GM18861 (cell line): ENCODE results near the gene CLN3.
"Not testable (repeated sequence)": the region's sequence is repeated elsewhere in the genome, so short reads cannot be mapped to it uniquely, and the experiment has no call there.

Source experiments
- ATAC-seq: cut with Tn5 transposase; IDR thresholded peaks from one replicate; pipeline ENCODE4 v1.9.1; 2021; ENCODE audit not compliant: unreplicated experiment

CLN3 gene

DNA sequence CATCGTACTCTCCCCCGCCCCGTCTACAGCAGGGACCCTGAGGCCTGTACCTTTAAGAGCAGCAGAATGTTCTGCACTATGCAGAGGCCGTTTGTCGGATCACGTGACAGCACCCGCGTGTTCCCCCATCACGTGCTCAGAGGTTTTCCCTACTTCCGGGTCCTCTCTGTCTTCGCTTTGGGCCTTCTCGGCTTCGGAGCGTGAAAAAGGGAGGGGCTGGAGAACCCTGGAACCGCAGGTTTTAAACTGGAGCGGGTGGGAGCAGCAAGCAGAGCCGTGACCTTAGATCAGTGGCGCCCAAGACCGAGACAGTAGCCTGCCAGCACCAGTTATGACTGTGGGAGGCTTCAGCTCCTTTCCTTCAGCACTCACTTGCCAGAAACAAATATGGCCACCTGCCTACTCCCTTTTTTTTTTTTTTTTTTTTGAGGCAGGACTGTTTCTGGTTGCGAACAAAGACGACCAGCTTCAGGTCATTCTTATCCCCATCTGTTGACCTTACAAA lies at the start of gene CLN3:
TSS of gene CLN3 (minus strand) at position 105 of the 505 bp plus-strand sequence. CDS start 315 bp downstream, outside the sequence.
- peak; percentile 39 for ATAC-seq

DNA sequence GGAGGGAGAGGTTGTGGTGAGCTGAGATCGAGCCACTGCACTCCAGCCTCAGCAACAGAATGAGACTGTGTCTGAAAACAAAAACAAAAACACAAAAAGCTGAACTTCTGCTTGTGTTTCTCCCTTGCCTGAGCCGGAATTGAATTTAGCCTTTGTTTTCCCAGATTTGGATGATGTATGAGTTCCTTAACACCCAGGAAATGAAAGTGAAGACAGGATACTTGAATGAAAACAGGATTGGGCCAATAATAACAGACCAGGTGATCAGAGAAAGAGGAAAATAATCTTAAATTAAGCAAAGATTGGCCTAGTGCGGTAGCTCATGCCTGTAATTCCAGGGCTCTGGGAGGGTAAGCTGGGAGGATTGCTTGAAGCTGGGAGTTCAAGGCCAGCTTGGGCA lies 48.5 kb upstream of the CLN3 start:
- ATAC-seq = no peak

DNA sequence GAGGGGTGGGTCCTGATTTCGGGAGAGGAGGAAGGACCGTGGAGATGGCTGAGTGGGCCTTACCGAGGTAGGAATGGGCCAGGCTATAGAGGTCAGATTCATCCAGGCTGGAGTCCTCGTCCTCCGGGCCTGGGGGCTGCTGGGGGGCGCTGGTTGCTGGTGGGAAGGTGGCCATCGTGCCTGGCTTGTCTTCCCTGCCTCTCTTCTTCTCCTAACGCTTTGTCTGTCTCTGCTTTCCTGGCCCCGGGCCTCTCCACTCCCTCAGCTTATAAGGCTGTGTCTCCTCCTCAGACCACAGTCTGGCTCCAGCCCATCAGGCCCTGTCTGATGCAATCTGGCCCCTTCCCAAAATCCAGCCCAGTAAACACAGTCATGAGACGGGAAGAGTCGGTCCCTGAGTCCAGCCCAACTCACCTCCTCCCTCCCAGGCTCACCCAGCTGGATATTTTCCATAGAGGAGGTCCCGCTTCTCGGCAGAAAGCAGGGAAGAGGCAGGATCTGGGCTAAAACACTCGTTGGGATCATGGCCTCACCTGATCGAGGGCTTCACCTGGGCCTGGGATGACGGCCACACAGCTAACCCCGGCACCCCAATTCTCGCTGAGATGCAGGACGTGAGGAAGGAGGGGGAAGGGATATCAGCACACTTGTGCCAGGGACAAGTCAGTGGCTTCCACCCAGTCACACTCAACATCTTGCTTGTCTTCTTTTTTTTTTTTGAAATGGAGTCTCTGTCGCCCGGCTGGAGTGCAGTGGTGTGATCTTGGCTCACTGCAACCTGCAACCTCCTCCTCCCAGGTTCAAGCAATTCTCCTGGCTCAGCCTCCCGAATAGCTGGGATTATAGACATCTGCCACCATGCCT lies 47.1 kb upstream of the CLN3 start, which contains the start of gene NUPR1:
TSS of gene NUPR1 (minus strand) at position 242 of the 864 bp plus-strand sequence. CDS start at position 175, 67 bp downstream.
- ATAC-seq = no peak

DNA sequence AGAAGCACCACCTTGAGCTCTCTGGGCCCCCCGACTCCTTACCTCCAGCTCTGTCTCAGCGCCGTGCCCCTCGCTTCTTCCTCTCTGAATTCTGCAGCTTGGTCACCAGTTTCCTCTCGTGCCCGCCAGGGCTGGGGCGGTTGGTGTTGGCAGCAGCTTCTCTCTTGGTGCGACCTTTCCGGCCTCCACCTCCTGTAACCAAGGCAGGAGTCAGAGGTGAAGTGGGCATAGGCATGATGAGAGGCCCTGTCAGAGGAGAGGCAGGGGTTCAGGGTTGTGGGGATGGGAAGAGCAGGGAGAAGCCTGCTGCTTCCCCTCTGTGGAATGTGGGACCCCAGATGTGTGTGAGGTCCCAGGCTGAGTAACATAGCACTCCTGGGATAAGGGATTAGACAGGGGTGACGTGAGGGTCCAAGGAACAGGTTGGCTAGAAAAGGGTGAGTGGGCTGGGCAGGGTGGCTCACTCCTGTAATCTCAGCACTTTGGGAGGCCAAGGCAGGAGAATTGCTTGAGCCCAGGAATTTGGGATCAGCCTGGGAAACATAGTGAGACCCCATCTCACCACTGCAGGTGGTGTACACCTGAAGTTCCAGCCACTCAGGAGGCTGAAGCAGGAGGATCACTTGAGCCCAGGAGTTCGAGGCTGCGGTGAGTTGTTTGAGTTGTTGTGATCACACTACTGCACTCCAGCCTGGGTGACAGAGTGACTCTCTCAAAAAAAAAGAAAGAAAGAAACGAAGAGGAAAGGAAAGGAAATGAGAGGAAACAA lies 46.3 kb upstream of the CLN3 start:
- ATAC-seq = no peak

DNA sequence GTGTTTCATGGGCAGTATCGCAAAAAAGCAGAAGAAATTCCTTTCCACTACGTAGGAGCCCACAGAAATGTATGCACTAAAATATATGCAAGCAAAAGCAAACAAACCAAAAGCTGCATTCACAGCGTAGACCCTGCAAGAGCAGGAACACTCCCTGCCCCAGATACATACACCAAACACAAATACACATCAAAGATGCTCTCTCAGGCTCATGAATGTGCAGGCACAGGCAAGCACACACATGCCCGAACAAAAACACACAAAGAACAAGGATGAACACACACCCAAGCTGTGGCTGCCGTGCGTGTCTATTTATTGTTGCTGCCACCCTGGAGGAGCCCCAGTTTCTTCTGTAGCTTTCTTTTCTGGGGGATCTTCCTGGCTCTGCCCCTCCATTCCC lies 45.2 kb upstream of the CLN3 start:
- ATAC-seq = no peak

DNA sequence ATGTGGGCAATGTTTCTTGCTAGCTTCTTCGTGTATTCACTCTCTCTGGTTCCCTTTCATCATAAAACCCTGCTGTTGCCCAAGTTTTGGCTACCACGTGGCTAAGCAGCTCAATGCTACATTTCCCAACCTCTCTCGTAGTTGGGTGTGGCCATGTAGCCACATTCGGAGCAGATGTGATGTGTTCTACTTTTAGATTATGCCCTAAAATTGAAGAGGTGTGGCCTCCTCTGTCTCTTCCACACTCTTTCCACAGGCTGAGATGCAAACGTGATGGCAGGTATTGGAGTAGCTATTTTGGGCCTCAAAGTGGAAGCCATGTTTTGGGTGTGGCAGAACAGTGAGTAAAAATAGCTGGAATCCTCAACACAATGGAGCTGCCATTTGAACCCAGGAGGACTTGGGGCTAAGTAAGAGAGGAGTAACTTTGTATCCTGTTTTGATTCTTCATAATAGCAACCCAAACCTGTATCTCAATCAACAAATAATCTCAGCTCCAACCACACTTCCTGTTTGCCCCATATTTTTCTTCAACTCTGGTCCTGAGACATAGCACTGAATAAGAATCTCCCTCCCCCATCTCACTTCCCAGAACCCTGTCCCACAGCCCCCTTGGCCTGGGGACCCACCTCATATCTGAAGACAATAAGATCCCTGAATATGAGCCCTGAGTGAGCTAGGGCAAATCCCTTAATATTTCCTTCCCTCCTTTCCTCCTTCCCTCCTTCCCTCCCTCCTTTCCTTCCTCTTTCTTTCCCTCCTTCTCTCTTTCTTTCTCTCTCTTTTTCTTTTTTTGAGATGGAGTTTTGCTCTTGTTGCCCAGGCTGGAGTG lies 42.9 kb upstream of the CLN3 start:
- ATAC-seq = no peak

DNA sequence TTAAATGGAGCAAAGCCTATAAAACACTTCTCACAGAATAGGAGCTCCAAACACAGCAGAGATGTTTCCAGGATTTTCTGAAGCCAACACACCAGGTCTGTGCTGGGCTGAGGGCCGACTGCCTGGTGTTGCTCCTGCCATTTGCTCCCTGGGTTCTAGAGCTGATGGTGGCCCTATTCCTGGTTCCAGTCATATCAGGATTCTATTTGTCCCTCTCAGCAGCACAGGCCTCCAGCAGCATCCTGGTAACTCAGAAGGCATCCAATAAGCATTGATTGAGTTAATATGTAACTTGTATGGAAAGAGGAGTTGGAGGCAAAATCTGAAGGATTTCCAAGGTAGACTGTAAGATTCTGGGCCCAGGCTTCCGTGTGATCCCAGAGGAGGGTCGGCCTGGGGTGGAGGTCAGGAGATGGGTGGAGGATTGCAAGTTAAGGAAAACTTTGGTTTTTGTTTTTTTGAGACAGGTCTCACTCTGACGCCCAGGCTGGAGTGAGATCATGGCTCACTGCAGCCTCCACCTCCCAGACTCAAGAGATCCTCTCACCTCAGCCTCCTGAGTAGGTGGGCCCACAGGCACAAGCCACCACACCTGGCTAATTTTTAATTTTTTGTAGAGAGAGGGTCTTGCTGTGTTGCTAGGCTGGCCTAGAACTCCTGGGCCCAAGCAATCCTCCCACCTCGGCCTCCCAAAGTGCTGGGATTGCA lies 41.2 kb upstream of the CLN3 start:
- no peak for ATAC-seq

DNA sequence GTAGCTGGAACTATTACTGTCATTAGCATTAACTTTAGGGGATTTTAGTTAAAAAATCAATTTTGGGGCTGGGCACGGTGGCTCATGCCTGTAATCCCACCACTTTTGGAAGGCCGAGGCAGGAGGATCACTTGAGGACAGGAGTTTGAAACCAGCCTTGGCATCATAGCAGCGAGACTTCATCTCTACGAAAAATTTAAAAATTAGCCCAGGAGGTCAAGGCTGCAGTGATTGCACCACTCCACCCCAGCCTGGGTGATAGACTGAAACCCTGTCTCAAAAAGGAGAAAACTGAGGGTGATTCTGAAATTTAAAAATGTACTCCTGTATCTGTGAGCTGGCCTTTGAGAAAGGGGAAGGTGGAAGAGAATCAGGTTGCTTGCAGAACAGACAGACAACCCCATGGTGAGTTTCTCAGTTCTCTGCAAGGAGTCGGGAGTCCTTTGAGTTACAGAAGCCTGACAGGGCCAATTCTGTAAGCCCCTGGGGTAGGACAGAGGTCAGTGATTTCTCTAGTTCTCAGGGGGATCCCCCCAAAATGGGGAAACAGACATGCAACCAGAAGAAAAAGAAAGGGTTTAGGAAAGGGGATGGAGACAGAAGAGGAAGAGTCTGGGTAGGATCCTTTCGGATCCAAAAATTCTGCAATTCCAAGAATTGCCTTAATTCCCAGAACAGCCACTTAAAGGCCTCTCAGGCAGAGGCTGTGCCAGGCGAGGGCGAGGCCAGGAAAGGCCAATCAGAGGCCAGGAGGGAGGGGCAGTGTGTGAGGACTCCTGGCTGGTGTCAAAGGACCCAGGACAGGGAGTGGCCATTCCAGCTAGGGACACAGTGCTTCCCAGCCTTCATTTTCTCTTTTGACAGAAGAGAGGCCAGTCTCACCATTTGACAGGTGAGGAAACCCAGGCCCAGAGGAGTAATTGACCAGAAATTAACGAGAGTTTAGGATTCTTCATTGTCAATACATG lies 40.2 kb upstream of the CLN3 start:
- no peak for ATAC-seq

DNA sequence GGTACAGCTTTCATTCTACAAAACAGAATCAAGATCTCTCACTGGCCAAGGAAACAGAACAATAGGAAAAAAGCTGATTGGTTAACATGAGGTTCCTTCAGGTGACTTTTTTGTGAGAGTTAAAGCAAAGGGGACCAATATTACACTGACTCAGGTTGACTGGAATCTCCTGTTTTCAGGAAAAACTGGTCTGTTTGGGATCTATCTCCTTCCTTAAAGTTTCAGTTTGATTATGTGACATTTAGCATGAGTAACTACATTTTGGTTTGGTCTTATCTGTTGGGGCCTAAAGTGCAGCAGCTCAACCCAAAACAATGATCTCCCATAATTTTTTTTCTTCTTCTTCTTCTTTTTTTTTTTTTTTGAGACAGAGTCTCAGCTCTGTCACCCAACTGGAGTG lies 37.2 kb upstream of the CLN3 start:
- ATAC-seq = no peak

DNA sequence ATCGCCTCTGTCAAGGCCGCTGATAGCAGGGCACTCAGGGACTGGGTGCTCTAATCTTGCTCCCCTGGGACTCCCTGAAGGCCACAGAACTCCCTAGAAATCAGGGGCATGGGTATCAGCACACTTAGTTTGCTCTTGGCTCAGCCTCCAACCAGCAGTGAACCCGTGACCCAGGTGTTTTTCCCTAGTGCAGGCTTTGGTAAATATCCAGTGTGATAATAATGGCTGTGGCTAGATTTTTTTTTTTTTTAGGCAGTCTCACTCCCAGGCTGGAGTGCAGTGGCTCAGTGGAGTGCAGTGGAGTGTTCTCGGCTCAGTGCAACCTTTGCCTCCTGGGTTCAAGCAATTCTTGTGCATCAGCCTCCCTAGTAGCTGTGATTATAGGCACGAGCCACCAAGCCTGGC lies 36.6 kb upstream of the CLN3 start:
- ATAC-seq = no peak

DNA sequence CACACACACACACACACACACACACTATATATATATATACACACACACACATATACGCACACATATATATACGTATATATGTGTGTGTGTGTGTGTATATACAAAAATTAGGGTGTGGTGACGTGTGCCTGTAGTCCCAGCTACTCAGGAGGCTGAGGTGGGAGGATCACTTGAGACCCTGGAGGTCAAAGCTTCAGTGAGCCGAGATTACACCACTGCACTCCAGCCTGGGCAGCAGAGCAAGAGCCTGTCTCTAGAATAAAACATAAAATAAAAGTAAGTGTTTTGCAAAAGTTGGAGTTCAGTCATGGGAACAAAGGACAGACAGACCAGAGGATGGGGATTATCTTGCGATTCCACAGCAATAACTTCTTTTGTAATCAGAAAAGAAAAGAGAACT lies 36.1 kb upstream of the CLN3 start:
- no peak for ATAC-seq

DNA sequence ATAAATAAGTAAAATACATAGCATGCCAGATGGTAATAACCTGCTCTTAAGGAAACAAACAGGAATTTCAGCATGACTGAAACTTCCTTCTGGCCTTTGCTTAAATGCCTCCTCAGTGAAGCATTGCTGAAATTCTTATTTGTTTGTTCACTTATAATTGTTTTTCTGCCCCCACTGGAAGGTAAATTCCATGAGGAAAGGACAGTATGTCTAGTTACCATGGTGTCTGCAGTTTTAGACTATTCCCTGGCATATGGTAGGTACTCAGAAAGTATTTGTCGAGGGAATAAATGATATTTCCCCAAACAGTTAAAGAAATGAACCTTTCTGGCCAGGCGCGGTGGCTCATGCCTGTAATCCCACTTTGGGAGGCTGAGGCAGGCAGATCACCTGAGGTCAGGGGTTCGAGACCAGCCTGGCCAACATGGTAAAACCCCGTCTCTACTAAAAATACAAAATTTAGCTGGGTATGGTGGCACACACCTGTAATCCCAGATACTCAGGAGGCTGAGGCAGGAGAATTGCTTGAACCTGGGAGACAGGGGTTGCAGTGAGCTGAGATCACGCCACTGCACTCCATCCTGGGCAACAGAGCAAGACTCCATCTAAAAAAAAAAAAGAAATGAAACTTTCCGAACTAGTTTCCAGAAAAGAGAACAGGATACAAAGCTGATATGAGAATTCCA lies 35.4 kb upstream of the CLN3 start:
- not testable (repeated sequence) for ATAC-seq

DNA sequence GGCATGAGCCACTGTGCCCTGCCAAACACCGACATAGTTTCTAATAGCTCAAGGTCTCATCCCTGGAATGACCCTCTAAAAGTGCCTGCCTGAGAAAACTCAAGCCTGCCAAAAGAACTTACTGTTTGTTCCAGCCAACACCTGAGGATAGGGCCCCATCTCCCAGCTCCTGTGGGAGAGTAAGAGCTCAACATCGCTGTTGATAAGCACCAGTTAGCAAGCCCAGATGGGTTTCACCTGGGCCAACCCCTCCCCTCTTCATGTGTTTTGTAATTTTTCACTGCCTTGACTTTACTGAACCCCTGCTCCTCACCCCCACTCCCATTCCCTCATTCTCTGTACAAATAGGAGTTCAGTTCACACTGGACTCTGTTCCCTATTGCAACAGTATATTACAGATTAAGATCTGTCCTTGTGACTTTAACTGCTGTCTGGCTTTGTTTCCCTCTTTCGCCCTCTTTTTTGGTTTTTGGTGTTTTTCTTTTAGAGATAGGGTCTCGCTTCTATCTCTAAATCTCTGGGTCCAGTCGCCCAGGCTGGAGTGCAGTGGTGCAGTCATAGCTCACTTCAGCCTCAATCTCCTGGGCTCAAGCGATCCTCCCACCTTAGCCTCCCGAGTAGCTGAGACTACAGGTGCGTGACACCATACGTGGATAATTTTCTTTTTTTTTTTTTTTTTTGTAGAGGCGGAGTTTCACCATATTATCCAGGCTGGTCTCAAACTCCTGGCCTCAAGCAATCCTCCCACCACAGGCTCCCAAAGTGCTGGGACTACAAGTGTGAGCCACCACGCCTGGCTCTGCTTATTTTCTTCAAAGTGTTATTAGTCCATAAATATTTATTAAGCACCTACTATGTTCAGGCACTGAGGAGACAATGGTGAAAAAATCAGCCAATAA lies 34.6 kb upstream of the CLN3 start:
- ATAC-seq = no peak

DNA sequence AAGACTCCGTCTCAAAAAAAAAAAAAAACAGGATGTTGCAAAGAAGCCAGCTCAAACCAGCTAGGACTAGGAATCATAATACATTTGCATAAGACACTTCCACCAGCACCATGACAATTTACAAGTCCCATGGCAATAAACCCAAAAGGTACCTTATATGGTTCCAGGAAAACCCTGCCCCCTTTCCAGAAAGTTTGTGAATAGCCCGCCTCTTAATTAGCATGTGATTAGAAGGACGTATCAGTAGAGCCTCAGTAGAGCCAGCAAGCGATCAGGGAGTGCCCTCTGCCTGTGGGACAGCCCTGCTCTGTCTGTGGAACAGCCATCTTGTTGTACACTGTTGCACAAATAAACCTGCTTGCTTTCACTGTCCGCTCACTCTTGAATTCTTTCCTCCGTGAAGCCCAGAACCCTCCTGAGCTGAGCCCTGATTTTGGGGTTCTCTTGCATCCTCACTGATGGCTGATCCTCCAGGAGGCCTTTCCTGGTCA lies 32.9 kb upstream of the CLN3 start:
- ATAC-seq = no peak

DNA sequence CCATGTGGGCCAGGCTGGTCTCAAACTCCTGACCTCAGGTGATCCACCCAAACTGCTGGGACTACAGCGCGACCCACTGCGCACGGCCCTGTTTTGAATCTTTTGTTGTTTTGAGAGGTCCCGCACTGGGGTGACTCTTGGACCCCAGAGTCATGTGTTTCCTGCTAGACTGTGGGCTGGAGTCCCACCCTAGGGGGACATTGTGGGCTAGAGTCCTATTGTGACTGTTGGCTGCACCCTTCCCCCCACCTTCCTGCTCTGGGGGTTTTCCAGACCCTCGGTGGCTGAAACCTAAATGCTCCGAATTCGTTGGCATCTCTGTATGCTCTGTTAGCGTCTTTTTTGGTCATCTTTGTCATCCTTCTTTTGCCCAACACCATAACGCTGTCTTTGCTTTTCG lies 30.9 kb upstream of the CLN3 start:
- ATAC-seq = no peak

DNA sequence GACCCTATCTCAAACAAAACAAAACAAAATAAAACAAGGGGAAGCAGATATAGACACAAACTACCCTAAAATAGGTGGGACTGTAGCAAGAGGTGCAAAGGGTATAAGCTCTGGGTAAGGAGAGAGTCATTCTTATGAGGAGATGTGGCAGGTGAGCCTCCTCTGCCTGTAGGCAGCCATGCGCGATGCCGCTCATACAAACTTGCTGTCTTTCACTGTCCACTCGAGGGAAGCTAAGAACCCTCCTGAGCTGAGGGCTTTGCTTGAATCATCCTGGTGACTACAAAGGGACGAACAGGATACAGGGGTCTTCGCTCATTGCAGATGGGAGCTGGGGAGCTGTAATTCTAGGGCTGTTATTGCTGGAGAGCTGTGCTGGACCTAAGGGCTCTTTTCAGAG lies 29.6 kb upstream of the CLN3 start:
- ATAC-seq = no peak

DNA sequence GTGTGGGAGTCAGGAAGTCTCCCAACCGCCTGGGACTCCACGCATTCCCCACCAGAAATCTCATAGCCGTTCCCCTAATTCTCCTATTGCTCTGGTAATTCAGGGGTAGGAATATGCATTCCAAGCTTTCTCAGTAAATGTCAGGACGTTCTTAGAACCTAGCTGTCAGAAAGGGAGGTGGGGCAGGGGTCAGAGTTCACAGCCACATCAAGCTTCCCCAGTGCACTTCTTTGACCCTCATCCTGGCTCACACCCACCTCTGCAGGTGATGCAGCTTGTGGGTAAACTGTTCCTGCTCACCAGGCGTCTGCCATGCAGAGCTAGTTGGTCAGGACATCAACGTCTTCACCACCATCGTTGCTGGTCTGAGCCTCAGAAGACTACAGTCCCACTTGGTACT lies 28.8 kb upstream of the CLN3 start:
- no peak for ATAC-seq

DNA sequence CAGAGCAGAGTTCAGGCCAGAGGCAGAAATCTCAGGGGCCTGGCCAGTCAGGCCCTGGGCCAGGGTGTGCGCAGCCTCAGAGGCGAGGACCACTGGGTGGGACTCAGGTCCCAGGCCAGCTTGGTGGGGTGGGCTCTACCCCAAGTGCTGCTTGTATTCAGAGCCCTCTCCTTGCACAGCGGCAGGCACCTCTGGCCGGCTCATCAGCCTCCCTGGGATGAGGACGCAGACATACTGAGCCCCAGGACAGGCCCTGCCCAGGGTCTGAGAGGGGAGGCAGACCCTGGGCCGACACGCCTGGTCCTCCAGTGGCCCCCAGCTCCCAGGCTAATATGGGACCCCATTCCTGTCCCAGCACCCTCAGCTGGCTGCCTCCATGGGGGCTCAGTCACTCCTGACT lies 22.4 kb upstream of the CLN3 start:
- ATAC-seq = no peak
